Spleen (tissue), 7 donors: ENCODE results near the gene NUMA1.

Experiments used
- CTCF ChIP-seq, 11 experiments: fragments of 200-600 bp in 7 of 11; fragments of 450-650 bp in 4 of 11; sonication (generic) in 4 of 11; IDR thresholded peaks in 8 of 11; conservative IDR thresholded peaks in 3 of 11; 1 replicate in 7 of 11; 2 replicates in 4 of 11; pipeline versions ENCODE4 v1.4.0 to v1.8.0; 2016 to 2021; ENCODE audit warnings: antibody characterized with exemption in 11 of 11, inconsistent platforms in 4 of 11, mild to moderate bottlenecking in 1 of 11
- POLR2A ChIP-seq, 3 donors: fragments of 450-650 bp; IDR thresholded peaks; one replicate each; pipeline ENCODE4 v1.5.1; 2017; ENCODE audit warnings: antibody characterized with exemption in 3 of 3, mild to moderate bottlenecking in 1 of 3
- donor health status: DM: no; HTN: no; CAD: no; lungs with moderate emphysema.
- donor health status: DM: no; HTN: no; CAD: no.
- donor health status: DM: no; HTN: no; CAD: no.

- TF ChIP-seq CTCF (IDR thresholded peaks at IDR 0.05 in 8 of 11, conservative IDR thresholded peaks at IDR 0.05 in 3 of 11) (no peak), POLR2A (IDR thresholded peaks at IDR 0.05) (no peak)
Observed at GRCh38 chr11:71986131-71986530, 94.2 kb downstream of the NUMA1 start.
